Memory B cell (primary cell): ENCODE measurements around the gene SLC13A2.

Source experiments
- ATAC-seq: fragments of 150-1000 bp; cut with Tn5 transposase; 2 replicates; pipeline ENCODE4 v1.10.0; 2021; ENCODE audit warnings: low read depth, mild to moderate bottlenecking, moderate library complexity
- DNase-seq, 2 donors: peaks; one replicate each; pipeline ENCODE4 v3.0.0; 2022; ENCODE audit warnings: low spot score in 2 of 2
- H3K27ac Mint-ChIP-seq: one replicate; pipeline ENCODE4 v1.8.0; 2022; ENCODE audit warnings: mild to moderate bottlenecking, moderate library complexity, mixed read lengths
- H3K27me3 Mint-ChIP-seq: one replicate; pipeline ENCODE4 v1.8.0; 2022; ENCODE audit warnings: mixed read lengths
- H3K36me3 Mint-ChIP-seq: one replicate; pipeline ENCODE4 v1.8.0; 2022; ENCODE audit warnings: mild to moderate bottlenecking, mixed read lengths
- H3K4me1 Mint-ChIP-seq: one replicate; pipeline ENCODE4 v1.8.0; 2022; ENCODE audit warnings: mixed read lengths
- H3K4me3 Mint-ChIP-seq: one replicate; pipeline ENCODE4 v1.8.0; 2022; ENCODE audit warnings: mild to moderate bottlenecking, moderate library complexity, mixed read lengths
- H3K9me3 Mint-ChIP-seq: one replicate; pipeline ENCODE4 v1.8.0; 2022; ENCODE audit warnings: mixed read lengths

SLC13A2 gene

DNA sequence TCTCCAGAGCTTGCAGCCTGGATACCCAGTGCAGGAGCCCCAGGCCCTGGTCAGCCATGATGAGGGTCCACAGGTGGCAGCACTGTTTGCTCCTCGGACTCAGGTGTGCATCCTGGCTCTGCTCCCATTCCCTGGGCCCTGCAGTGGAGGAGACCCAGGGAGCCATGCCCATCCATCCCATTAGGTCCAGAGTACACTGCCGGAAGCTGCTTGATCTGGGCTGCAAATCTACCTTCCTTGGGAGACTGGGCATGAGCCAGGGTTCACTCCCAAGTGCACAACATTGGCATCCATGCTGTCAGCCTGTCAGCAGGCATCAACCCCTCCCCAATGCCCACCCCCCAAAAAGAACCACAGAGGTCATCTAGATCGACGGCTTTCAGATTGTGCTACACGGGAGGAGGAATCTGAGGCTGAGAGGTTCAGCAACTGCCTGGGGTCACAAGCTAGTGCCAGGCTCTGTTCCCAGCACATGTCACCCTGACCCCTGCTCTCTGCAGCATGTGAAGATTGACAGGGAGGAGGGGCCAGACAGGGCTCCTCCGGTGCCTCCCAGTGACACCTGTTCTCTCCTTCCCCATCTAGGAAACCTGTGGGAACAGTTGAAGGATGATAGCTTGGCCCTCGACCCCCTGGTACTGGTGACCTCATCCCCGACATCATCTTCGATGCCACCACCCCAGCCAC, 63.2 kb downstream of the SLC13A2 start:
- H3K4me1 Mint-ChIP-seq, result peaks cover 3% of the 10 kb centered on the region
- no peak overlapping the region for H3K27ac Mint-ChIP-seq
- no peak for ATAC-seq
- H3K36me3 Mint-ChIP-seq, result no peaks in the 10 kb centered on the region
- H3K9me3 Mint-ChIP-seq, result no peaks in the 10 kb centered on the region
- no peak overlapping the region for H3K4me3 Mint-ChIP-seq
- no peak for DNase-seq
- peaks cover 1% of the 10 kb centered on the region for H3K27me3 Mint-ChIP-seq

- H3K9me3 Mint-ChIP-seq, result no peaks in the 10 kb centered on the region
- peaks cover 1% of the 10 kb centered on the region for H3K27me3 Mint-ChIP-seq
- H3K27ac Mint-ChIP-seq, result no peak overlapping the region
- no peak overlapping the region for H3K4me3 Mint-ChIP-seq
- H3K4me1 Mint-ChIP-seq, result peaks cover 3% of the 10 kb centered on the region
- H3K36me3 Mint-ChIP-seq, result no peaks in the 10 kb centered on the region
- DNase-seq (no peak), ATAC-seq (no peak)
Observed at GRCh38 chr17:28537219-28537610, 63.8 kb downstream of the SLC13A2 start.

DNA sequence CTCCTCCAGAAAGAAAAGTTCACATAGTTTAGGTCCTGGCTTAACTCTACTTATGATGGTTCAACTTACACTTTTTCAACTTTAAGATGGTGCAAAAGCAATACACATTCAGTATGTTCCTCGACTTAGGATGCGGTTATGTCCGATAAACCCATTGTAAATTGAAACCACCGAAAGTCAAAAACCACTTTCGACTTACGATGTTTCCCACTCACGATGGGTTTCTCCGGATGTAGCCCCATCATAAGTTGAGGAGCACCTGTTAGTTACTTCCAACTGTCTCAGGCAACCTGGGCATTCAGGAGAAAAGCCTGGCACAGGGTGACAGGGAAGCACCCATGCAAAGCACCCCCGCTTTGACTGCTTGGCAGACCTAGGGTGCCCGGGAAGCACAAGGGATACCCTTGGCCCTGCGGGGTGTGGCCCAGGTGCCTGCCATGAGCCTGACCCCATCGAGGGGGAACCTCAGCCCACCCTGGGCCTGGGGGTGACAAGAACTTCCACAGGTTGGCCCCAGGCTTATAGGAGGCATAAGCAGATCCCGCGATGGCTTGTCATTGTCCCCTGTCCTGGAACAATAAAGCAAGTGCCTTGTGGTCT, 65.0 kb downstream of the SLC13A2 start:
- Mint-ChIP-seq H3K4me3 (no peak overlapping the region), H3K4me1 (peaks cover 3% of the 10 kb centered on the region), H3K9me3 (no peaks in the 10 kb centered on the region), H3K36me3 (no peaks in the 10 kb centered on the region), H3K27me3 (peaks cover under 1% of the 10 kb centered on the region), H3K27ac (no peak overlapping the region)
- no peak for ATAC-seq
- DNase-seq, result no peak

- ATAC-seq, result no peak
- no peaks in the 10 kb centered on the region for H3K9me3 Mint-ChIP-seq
- no peak overlapping the region for H3K4me3 Mint-ChIP-seq
- no peak for DNase-seq
- no peaks in the 10 kb centered on the region for H3K36me3 Mint-ChIP-seq
- peak overlapping the region; percentile 31 for H3K27ac Mint-ChIP-seq
- H3K27me3 Mint-ChIP-seq, result no peaks in the 10 kb centered on the region
- H3K4me1 Mint-ChIP-seq, result peaks cover 7% of the 10 kb centered on the region
Observed at GRCh38 chr17:28540231-28540630, 66.8 kb downstream of the SLC13A2 start.

- H3K27me3 Mint-ChIP-seq, result no peaks in the 10 kb centered on the region
- no peak for DNase-seq
- no peak overlapping the region for H3K4me3 Mint-ChIP-seq
- peaks cover 10% of the 10 kb centered on the region for H3K4me1 Mint-ChIP-seq
- H3K36me3 Mint-ChIP-seq, result peaks cover 3% of the 10 kb centered on the region
- no peak for ATAC-seq
- H3K27ac Mint-ChIP-seq, result no peak overlapping the region
- H3K9me3 Mint-ChIP-seq, result no peaks in the 10 kb centered on the region
Observed at GRCh38 chr17:28541439-28541838, 68.0 kb downstream of the SLC13A2 start.

DNA sequence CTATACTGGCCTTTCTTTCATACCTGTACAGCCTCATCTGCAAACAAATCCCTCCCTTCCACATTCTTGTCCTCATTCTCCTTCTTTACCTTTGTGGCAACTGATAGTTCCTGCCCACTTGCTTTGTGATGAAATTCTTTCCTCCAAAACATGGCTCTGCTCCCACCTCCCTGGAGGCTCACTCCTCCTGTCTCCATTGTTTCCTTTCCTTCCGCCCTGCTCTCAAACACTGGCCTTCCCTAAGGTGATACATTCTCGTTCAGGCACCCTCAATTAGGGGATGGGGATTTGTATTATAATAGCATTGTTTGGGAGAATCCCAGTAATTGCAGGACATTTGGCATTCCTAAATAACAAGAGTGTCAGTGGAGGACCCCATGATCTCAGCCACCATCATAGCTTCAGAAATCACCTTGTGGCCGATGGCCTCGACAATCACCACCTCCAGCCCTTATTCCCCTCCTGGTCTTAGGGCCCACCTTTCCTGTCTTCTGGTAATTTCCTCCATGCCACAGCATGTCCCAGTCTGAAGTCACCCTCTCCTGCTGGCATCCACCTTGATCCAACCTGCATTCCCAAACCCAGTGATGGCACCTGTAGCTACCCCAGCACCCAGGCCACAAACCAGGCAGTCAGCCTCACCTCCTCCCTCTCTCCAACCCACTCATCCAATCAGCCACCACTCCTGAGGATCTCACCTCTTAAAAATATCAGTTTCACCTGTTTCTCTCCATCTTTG, 71.1 kb downstream of the SLC13A2 start:
- no peak for ATAC-seq
- Mint-ChIP-seq H3K4me3 (no peak overlapping the region), H3K27ac (no peak overlapping the region), H3K36me3 (peaks cover 5% of the 10 kb centered on the region), H3K4me1 (peaks cover 30% of the 10 kb centered on the region), H3K9me3 (no peaks in the 10 kb centered on the region), H3K27me3 (no peaks in the 10 kb centered on the region)
- no peak for DNase-seq

DNA sequence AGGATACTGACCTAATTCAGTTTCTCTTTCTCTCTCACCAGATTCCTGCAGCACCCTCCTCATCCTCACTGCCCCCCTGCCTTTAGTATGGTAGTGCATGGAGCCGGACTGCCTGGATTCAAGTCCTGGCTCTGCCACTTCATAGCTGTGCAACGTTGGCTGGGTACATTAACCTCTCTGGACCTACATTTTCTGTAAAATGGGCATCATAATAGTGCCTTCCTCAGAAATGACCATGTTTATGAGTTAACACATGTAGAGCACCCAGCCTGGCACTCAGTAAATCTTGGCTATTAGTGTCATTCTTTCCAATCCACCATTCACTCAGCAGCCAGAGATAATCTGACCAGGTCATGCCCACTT, 71.7 kb downstream of the SLC13A2 start:
- DNase-seq, result no peak
- no peaks in the 10 kb centered on the region for H3K9me3 Mint-ChIP-seq
- H3K4me1 Mint-ChIP-seq, result peaks cover 34% of the 10 kb centered on the region
- no peak overlapping the region for H3K4me3 Mint-ChIP-seq
- peaks cover 5% of the 10 kb centered on the region for H3K36me3 Mint-ChIP-seq
- no peaks in the 10 kb centered on the region for H3K27me3 Mint-ChIP-seq
- ATAC-seq, result no peak
- H3K27ac Mint-ChIP-seq, result no peak overlapping the region

GRCh38 chr17:28545787-28546415, 72.5 kb downstream of the SLC13A2 start:
- no peaks in the 10 kb centered on the region for H3K9me3 Mint-ChIP-seq
- peaks cover 5% of the 10 kb centered on the region for H3K36me3 Mint-ChIP-seq
- peaks cover 39% of the 10 kb centered on the region for H3K4me1 Mint-ChIP-seq
- H3K4me3 Mint-ChIP-seq, result no peak overlapping the region
- no peak overlapping the region for H3K27ac Mint-ChIP-seq
- no peak for DNase-seq
- ATAC-seq, result no peak
- no peaks in the 10 kb centered on the region for H3K27me3 Mint-ChIP-seq

- ATAC-seq, result no peak
- H3K9me3 Mint-ChIP-seq, result no peaks in the 10 kb centered on the region
- no peaks in the 10 kb centered on the region for H3K27me3 Mint-ChIP-seq
- peaks cover 5% of the 10 kb centered on the region for H3K36me3 Mint-ChIP-seq
- DNase-seq, result no peak
- H3K4me1 Mint-ChIP-seq, result peaks cover 50% of the 10 kb centered on the region
- H3K27ac Mint-ChIP-seq, result peak overlapping the region; percentile 94
- H3K4me3 Mint-ChIP-seq, result peak overlapping the region; percentile 76
Observed at GRCh38 chr17:28547096-28547622, 73.7 kb downstream of the SLC13A2 start.
